ENCODE measurements around the gene TIMP3. TPM values are rescaled to one million over a fixed set of nuclear protein-coding genes. Genes with fewer than 3 reads are reported as not detected.
"Not testable (repeated sequence)": the region's sequence is repeated elsewhere in the genome, so short reads cannot be mapped to it uniquely, and the experiment has no call there.

TIMP3 gene
- total RNA-seq, 1 experiment from 2014 or later, result 62.1 TPM

GRCh38 chr22:32854351-32854804 is 52.9 kb downstream of the TIMP3 start:
- no peak for DNase-seq (ENCODE audit: low read depth)

DNA sequence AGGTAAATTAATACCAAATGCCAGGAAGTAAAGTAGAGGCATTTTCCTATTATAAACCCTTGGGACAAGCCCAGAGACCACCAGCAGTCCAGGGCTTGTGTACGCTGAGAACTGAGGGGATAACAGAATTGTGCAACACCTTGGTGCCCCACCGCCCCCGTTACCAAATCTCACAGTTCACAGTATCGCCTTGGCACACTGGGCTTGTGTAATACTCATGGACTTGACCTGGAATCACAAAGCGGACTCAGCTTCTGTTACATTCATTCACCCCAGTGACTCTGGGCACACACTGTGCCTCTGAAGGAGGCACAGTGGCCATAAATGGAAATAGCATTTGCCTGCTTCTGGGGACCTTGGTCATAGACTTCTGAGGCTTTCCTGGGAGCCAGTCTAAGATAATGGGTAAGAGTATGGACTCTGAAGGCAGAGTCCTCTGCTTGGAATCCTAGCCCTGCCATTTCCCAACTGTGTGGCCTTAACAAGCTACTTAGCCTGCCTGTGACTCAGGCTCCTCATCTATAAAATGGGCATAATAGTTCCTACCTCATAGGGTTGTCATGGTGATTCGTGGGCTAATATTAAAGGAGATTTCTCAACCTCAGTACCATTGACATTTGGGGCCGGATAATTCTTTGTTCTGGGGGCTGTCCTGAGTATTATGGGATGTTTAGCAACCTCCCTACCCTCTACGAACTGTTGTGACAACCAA is 53.7 kb downstream of the TIMP3 start:
- no peak for DNase-seq (ENCODE audit: low read depth)

DNA sequence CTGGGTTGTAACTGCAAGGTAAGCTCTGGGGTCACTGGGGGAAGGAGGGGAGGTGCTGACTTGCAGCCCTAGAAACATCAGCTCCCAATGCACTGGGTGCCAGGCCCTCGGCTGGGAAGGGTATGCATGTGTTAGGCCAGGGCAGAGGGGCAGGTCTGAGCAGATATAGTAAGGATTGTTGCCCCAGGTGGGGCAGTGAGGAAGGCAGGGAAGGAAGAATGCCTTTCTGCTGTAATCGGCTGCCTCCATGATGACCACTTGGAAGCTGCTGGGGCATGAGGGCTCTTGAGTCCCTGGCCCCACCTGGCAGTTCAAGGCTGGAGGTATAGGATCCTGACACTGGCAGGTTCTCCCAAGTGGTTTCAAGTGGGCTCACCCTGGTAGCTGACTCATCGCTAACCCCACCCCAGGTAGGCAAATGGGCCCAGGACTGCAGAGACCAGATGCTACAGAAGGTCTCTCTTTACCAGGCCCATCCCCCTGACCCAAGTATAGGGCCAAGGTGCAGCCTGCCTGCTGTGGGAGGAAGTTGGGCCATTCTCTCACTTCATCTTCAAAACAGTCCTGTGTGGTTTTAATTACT is 56.7 kb downstream of the TIMP3 start:
- no peak for DNase-seq (ENCODE audit: low read depth)

DNA sequence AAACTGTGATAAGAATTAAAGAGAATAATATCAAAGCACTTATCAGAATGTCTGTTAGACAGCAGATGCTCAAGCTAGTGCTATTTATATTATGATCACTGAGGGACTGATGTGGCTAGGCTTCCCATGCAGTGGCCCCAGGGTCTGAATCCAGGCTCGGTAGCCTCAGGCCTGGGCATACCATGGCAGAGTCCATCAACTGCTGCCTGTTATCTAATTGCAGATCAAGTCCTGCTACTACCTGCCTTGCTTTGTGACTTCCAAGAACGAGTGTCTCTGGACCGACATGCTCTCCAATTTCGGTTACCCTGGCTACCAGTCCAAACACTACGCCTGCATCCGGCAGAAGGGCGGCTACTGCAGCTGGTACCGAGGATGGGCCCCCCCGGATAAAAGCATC is 57.5 kb downstream of the TIMP3 start:
- DNase-seq (ENCODE audit: low read depth), result no peak

DNA sequence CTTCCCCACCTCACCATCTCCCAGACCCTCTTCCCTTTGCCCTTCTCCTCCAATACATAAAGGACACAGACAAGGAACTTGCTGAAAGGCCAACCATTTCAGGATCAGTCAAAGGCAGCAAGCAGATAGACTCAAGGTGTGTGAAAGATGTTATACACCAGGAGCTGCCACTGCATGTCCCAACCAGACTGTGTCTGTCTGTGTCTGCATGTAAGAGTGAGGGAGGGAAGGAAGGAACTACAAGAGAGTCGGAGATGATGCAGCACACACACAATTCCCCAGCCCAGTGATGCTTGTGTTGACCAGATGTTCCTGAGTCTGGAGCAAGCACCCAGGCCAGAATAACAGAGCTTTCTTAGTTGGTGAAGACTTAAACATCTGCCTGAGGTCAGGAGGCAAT is 58.2 kb downstream of the TIMP3 start:
- DNase-seq (ENCODE audit: low read depth), result no peak

DNA sequence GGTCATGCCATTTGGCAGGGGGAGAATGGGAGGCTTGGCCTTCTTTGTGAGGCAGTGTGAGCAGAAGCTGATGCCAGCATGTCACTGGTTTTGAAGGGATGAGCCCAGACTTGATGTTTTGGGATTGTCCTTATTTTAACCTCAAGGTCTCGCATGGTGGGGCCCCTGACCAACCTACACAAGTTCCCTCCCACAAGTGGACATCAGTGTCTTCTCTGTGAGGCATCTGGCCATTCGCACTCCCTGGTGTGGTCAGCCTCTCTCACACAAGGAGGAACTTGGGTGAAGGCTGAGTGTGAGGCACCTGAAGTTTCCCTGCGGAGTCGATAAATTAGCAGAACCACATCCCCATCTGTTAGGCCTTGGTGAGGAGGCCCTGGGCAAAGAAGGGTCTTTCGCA is 59.8 kb downstream of the TIMP3 start:
- no peak for DNase-seq (ENCODE audit: low read depth)

- no peak for DNase-seq (ENCODE audit: low read depth)
Measured at GRCh38 chr22:32862083-32862482, 60.6 kb downstream of the TIMP3 start.

GRCh38 chr22:32862936-32863661 is 61.6 kb downstream of the TIMP3 start:
- DNase-seq (ENCODE audit: low read depth), result no peak

DNA sequence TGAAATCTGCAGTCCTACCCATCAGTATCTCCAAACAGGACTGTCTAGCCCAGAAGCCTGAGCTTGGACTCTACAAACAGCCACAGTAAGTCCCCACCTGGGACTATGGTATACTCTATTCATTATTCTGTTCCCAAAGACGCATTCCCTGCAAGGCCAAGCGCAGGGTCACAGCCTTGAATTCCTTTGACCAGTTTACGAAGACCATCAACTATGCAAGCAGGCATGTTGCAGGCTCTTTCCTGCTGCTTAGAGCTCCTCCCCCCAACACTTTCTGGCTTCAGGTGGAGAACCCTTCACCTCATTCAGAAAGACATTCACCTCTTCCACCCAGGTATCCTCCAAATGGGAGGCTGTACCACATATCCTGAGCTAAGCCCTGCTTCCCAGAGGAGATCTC is 62.5 kb downstream of the TIMP3 start:
- DNase-seq (ENCODE audit: low read depth), result no peak

GRCh38 chr22:32864596-32864995 is 63.1 kb downstream of the TIMP3 start:
- no peak for DNase-seq (ENCODE audit: low read depth)

DNA sequence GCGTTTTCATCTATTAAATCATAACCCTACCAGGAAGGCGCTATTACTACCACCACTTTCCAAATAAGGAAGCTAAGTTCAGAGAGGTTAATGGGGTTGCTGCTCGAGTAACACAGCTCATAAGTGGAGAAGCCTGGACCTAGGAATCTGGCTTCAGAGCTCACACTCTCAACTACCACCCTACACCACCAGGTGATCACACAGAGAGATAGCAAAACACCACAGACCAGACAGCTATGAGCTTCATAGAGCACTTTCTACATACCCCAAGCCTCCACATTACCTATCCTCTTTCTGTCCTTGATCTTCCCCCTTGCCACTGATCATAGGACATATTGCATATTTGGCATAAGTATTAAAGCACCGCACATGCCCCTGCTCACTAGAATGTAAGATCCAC is 65.4 kb downstream of the TIMP3 start:
- DNase-seq (ENCODE audit: low read depth), result no peak

- no peak for DNase-seq (ENCODE audit: low read depth)
Measured at GRCh38 chr22:32868946-32869345, 67.4 kb downstream of the TIMP3 start.

- DNase-seq (ENCODE audit: low read depth), result no peak
Measured at GRCh38 chr22:32870474-32870873, 69.0 kb downstream of the TIMP3 start.

DNA sequence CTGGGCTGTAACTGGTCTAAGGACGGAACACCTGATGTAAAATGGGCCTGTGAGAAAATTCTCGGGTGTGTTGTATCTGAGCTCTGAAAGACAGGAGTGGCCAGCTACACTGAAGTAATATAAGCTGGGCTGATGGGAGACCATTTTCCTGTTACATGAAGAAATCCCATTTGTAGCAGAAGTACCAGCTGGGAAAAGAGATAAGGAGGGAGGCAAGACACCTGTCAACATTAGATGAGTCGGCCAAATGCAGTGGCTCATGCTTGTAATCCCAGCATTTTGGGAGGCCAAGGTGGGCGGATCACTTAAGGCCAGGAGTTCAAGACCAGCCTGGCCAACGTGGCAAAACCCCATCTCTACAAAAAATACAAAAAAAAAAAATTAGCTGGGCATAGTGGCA is 72.1 kb downstream of the TIMP3 start:
- not testable (repeated sequence) for DNase-seq (ENCODE audit: low read depth)

- DNase-seq (ENCODE audit: low read depth), result no peak
Measured at GRCh38 chr22:32874385-32874784, 72.9 kb downstream of the TIMP3 start.

- DNase-seq (ENCODE audit: low read depth), result no peak
Measured at GRCh38 chr22:32874976-32875375, 73.5 kb downstream of the TIMP3 start.

GRCh38 chr22:32876516-32876915 is 75.0 kb downstream of the TIMP3 start:
- DNase-seq (ENCODE audit: low read depth), result no peak

GRCh38 chr22:32877196-32877595 is 75.7 kb downstream of the TIMP3 start:
- no peak for DNase-seq (ENCODE audit: low read depth)

DNA sequence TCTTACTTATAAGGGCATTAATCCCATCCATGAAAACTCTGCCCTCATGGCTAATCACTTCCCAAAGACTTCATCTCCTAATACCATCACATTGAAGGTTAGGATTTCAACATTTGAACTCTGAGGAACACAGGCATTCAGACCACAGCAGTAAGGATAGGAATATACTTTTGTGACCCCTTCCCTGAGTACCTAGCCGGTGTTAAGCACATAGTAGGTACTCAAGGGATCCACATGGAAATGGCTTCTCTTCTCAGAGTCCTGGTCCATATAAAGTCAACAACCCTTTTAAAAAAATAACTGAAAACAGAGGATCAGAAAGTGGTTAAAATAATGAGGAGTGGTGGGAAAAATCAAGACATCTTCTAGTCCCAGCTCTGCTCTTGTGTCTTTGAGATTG is 78.0 kb downstream of the TIMP3 start:
- no peak for DNase-seq (ENCODE audit: low read depth)

DNA sequence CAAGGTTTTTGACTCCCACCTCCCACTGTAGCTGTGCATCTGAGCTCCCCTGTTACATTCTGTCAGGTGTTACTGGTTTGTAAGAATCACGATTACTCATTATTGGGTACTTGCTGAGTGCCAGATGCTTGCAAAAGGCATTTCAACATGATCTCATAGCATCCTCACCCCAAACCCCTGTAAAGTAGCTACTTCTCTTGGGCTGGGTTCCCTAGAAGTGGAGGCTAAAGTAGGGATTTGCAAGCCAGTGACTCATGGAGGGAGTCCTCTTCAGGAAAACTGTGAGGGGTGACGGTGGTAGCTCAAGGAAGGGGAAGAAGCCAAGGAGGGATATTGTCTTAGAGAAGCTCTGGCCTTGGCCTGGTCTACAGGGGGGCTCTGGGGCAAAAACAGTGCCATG is 78.6 kb downstream of the TIMP3 start:
- peak; percentile 23 for DNase-seq (ENCODE audit: low read depth)

- no peak for DNase-seq (ENCODE audit: low read depth)
Measured at GRCh38 chr22:32880505-32880892, 79.0 kb downstream of the TIMP3 start.

GRCh38 chr22:32880893-32881596 is 79.5 kb downstream of the TIMP3 start:
- peak; percentile 33 for DNase-seq (ENCODE audit: low read depth)

Measured in M059J (cell line).